Measurements from ENCODE around the gene ASTE1. TPM values are rescaled to one million over a fixed set of nuclear protein-coding genes. Genes with fewer than 3 reads are reported as not detected.
"Not testable (repeated sequence)": the region's sequence is repeated elsewhere in the genome, so short reads cannot be mapped to it uniquely, and the experiment has no call there.

ASTE1 gene
- total RNA-seq, 1 donor from 2014 or later, result 3.7 TPM

DNA sequence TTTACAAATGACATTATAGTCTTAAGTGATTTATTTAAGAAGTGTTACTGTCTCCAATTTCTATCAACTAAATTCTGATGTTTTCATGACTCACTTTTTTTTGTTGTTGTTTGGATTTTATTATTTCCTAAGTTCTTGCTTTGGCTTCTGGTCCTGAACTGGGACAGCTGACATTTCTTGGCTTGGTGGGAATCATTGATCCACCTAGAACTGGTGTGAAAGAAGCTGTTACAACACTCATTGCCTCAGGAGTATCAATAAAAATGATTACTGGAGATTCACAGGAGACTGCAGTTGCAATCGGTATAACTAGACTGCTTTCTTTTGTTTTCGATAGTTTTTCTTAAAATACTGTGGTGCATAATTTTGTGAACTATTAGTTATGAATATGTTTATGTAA is 47.5 kb downstream of the ASTE1 start:
- Histone ChIP-seq H3K9me3 (no peaks in the 10 kb centered on the region), H3K27me3 (no peaks in the 10 kb centered on the region), H3K4me3 (no peak overlapping the region), H3K4me1 (no peaks in the 10 kb centered on the region), H3K27ac (no peak overlapping the region), H3K36me3 (no peaks in the 10 kb centered on the region)
- no peak for TF ChIP-seq POLR2AphosphoS5 (IDR thresholded peaks at IDR 0.05; ENCODE audit: insufficient read depth in 1 of 2, low read depth in 1 of 2)
- TF ChIP-seq CTCF (IDR thresholded peaks at IDR 0.05), result no peak
- TF ChIP-seq POLR2A (IDR thresholded peaks at IDR 0.05), result no peak
- no peak for DNase-seq (ENCODE audit: extremely low spot score in 2 of 2)
- intact Hi-C loops (cut with DNase I), result no loop called here

DNA sequence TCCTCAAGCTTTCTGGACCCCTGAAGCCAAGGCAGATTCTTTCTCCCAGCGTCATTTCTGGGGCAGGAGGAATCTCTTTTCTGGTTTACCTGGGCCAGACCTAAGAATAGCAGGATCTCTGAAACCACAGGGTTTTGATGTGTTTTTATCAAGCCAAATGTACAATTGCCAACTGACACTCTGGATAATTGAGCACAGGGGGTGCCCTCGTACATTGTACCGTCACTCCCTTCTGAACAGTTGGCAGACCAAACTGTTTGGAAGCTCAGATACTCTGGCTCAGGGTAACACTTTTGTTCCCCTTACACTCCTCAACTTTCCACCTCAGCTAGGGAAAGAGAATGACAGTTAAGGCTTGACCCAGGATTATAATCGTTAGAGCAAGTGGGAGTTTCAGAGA is 49.9 kb downstream of the ASTE1 start:
- no peak overlapping the region for H3K4me3 ChIP-seq
- no peaks in the 10 kb centered on the region for H3K9me3 ChIP-seq
- TF ChIP-seq POLR2A (IDR thresholded peaks at IDR 0.05) (no peak), CTCF (IDR thresholded peaks at IDR 0.05) (no peak), POLR2AphosphoS5 (IDR thresholded peaks at IDR 0.05; ENCODE audit: insufficient read depth in 1 of 2, low read depth in 1 of 2) (no peak)
- H3K27me3 ChIP-seq, result no peaks in the 10 kb centered on the region
- H3K36me3 ChIP-seq, result peaks cover 0 to under 1% of the 10 kb centered on the region in 2 donors
- intact Hi-C loops (cut with DNase I), result no loop called here
- DNase-seq (ENCODE audit: extremely low spot score in 2 of 2), result no peak
- no peaks in the 10 kb centered on the region for H3K4me1 ChIP-seq
- no peak overlapping the region for H3K27ac ChIP-seq

GRCh38 chr3:130975251-130975650 is 51.4 kb downstream of the ASTE1 start:
- TF ChIP-seq POLR2A (IDR thresholded peaks at IDR 0.05), result no peak
- no peak for TF ChIP-seq POLR2AphosphoS5 (IDR thresholded peaks at IDR 0.05; ENCODE audit: insufficient read depth in 1 of 2, low read depth in 1 of 2)
- TF ChIP-seq CTCF (IDR thresholded peaks at IDR 0.05), result no peak
- peaks cover 0 to 3% of the 10 kb centered on the region in 2 donors for H3K36me3 ChIP-seq
- H3K27ac ChIP-seq, result no peak overlapping the region
- no peak overlapping the region for H3K4me3 ChIP-seq
- H3K4me1 ChIP-seq, result no peaks in the 10 kb centered on the region
- H3K9me3 ChIP-seq, result no peaks in the 10 kb centered on the region
- H3K27me3 ChIP-seq, result no peaks in the 10 kb centered on the region
- DNase-seq (ENCODE audit: extremely low spot score in 2 of 2), result no peak
- intact Hi-C loops (cut with DNase I), result no loop called here

GRCh38 chr3:130974201-130974600 is 52.4 kb downstream of the ASTE1 start:
- Histone ChIP-seq H3K36me3 (peaks cover 0 to 3% of the 10 kb centered on the region in 2 donors), H3K27ac (no peak overlapping the region), H3K4me1 (no peaks in the 10 kb centered on the region), H3K4me3 (no peak overlapping the region), H3K9me3 (no peaks in the 10 kb centered on the region), H3K27me3 (no peaks in the 10 kb centered on the region)
- DNase-seq (ENCODE audit: extremely low spot score in 2 of 2), result no peak
- intact Hi-C loops (cut with DNase I), result no loop called here
- no peak for TF ChIP-seq POLR2A (IDR thresholded peaks at IDR 0.05)
- no peak for TF ChIP-seq CTCF (IDR thresholded peaks at IDR 0.05)
- TF ChIP-seq POLR2AphosphoS5 (IDR thresholded peaks at IDR 0.05; ENCODE audit: insufficient read depth in 1 of 2, low read depth in 1 of 2), result no peak

DNA sequence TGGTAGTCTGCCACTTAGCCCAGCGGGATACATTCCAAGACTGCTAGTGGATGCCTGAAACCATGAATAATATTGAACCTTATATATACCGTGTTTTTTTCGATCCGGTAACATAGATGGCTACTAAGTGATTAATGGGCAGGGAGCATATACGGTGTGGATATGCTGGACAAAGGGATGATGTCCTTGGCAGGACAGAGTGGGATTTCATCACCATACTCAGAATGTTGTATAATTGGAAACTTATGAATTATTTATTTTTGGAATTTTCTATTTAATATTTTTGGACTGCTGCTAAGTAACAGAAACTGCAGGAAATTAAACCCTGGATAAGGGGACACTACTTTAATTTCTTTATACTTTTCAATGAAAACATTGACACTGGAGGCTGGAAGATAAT is 53.2 kb downstream of the ASTE1 start:
- Histone ChIP-seq H3K4me3 (no peak overlapping the region), H3K27ac (no peak overlapping the region), H3K36me3 (peaks cover 0 to 3% of the 10 kb centered on the region in 2 donors), H3K4me1 (no peaks in the 10 kb centered on the region), H3K9me3 (no peaks in the 10 kb centered on the region), H3K27me3 (no peaks in the 10 kb centered on the region)
- intact Hi-C loops (cut with DNase I), result no loop called here
- TF ChIP-seq POLR2AphosphoS5 (IDR thresholded peaks at IDR 0.05; ENCODE audit: insufficient read depth in 1 of 2, low read depth in 1 of 2), result no peak
- TF ChIP-seq POLR2A (IDR thresholded peaks at IDR 0.05), result no peak
- no peak for TF ChIP-seq CTCF (IDR thresholded peaks at IDR 0.05)
- DNase-seq (ENCODE audit: extremely low spot score in 2 of 2), result no peak

DNA sequence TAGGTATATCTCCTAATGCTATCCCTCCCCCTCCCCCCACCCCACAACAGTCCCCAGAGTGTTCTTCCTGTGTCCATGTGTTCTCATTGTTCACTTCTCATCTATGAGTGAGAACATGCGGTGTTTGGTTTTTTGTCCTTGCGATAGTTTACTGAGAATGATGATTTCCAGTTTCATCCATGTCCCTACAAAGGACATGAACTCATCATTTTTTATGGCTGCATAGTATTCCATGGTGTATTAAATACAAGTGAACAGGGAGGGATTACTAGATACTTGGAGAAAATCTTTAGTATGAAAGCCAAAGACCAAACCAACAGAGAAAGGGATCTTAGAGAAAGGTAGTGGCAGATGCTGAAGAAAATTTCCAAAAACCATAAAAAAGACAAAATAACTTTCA is 54.0 kb downstream of the ASTE1 start:
- DNase-seq (ENCODE audit: extremely low spot score in 2 of 2); intact Hi-C loops (cut with DNase I); H3K4me3 ChIP-seq; H3K4me1 ChIP-seq; H3K27me3 ChIP-seq; H3K27ac ChIP-seq; H3K36me3 ChIP-seq; H3K9me3 ChIP-seq: not testable (repeated sequence)

Measured in vagina (tissue), 2 donors.